NCI-H82 treated with DMSO at 0.1 percent for 48 hours (cell line): ENCODE data around the gene HMCN1.

Experiments
- DNase-seq: peaks from one replicate; lab custom pipeline; 2025; ENCODE audit not compliant: unreplicated experiment; lab: John Stamatoyannopoulos, UW

HMCN1 gene

DNA sequence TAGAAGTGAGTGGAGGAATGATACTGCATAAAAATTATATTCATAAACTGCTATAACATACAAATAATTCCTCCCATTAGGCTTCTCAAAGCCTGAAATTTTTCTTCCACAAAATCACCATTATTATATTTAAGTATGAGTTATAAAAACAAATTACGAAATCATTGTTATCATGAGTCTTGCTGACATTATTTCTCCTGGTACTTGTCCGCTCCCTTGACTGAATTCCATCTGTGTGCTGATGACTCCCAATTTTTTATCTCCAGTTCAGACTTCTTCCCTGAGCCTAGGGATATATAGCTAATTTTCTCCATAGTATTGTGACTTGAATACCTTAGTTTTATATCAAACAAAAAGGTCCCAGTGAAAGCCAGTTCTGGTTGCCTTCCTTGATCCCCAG lies 268.2 kb downstream of the HMCN1 start:
- DNase-seq, result no peak

- no peak for DNase-seq
These were observed 275.0 kb downstream of the HMCN1 start for GRCh38 chr1:186009039-186009737.

- no peak for DNase-seq
These were observed 280.3 kb downstream of the HMCN1 start for GRCh38 chr1:186014370-186015037.

DNA sequence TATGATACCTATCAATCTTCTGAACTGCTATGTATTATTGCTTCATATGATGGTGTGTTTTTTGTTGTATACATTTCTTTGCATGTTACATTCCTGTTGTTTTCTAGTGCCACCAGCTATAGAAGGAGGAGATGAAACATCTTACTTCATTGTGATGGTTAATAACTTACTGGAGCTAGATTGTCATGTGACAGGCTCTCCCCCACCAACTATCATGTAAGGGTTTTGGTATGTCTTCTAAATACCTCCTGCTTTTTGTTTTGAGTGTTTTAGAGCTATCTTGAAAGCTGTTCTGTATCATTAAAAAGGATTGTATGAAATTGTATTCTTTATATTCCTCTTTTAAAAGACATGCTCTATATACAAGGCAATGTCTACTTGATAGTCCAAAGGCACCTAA lies 282.7 kb downstream of the HMCN1 start:
- no peak for DNase-seq

DNA sequence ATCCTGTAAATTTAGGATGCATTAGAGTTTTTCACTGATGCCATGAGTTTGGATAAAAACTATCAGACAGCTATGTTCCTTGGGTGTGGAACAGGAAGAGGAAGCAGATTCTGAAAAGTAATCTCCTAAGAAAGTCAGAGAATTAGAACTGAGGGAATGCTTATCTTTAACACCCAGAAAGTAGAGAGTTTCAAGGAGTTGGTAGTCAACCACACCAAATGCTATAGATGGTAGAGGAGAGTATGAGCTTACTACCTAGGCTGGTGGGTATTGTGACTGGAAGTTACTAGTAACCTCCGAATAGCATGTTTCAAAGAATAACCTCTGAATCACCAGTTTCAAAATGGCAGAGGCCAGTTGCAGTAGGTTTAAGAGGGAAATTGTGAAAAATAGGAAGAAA lies 288.0 kb downstream of the HMCN1 start:
- no peak for DNase-seq

- no peak for DNase-seq
These were observed 292.8 kb downstream of the HMCN1 start for GRCh38 chr1:186026946-186027345.

DNA sequence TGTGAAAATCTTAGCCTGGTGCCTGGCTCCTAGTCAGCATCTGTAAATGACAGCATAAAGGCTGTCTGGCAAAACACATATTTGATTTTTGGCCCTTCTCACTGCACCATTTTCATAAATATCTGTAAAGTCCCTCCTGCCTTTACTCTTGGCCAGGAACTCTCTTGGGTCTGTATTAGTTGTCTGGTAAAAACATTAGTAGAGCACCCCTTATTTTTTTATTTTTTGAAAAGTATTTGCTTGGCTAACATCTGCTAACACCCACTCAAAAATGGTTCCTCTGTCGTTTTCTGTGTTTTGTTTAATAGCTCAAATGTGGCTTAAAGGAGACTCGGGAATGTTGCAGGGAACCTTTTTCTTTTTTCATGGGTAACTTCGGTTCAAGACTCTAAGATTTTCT lies 293.4 kb downstream of the HMCN1 start:
- DNase-seq, result no peak

- DNase-seq, result no peak
These were observed 296.3 kb downstream of the HMCN1 start for GRCh38 chr1:186030453-186030852.

DNA sequence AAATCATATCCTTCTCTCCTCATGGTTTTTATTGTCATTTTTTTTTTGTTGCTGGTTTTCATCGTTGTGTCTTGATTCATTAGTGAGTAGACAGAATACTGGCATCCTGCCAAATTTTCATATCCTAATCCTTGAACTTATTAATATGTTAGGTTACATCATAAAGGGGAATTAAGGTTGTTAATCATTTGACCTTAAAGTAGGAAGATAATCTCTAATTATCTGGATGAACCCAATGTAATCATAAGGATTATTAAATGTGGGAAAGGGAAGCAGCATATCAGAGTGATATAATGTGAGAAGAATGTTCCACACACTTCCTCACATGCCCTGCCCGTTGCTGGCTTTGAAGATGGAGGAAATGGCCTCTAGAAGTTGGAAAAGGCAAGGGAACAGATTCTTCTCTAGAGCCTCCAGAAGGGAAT lies 299.7 kb downstream of the HMCN1 start:
- DNase-seq, result no peak

DNA sequence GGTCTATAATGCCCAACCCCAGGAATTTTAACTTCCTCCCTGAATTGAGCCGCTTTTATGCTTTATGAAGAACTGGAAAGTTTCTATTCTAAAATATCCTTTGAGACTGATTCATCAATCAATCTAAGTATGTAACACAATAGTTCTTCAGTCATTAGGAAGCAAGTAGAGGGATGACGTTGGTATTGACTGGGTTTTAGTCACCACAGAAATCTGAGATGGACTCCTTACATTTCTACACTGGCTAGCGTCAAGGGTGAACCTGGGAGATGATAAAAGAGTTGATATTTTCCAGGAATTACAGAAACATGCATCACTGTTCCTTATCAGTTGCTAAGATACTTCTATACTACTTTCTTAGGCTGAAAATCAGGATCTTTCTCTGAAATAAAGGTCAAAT lies 308.0 kb downstream of the HMCN1 start:
- DNase-seq, result no peak

GRCh38 chr1:186043296-186043695 lies 309.1 kb downstream of the HMCN1 start:
- no peak for DNase-seq

- DNase-seq, result no peak
These were observed 310.0 kb downstream of the HMCN1 start for GRCh38 chr1:186044079-186044685.

- no peak for DNase-seq
These were observed 312.4 kb downstream of the HMCN1 start for GRCh38 chr1:186046437-186047211.

DNA sequence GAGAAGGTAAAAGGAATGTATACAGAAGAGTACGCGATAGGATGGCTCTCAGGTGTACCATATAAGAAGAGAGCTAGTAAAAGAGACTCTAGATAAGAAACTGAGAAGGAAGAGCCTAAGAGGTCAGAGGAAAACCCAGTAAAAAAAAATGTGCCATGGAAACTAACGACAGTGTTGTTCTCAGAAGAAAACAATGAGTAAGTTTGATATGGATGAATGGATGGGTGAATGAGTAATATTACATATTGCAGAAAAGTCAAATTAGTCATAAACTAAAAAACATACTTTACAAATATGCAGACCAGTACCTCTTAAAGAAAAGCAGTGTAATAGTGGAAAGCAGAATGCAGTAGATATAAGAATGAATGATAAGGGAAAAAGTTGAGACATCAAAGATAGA lies 316.2 kb downstream of the HMCN1 start:
- DNase-seq, result no peak

DNA sequence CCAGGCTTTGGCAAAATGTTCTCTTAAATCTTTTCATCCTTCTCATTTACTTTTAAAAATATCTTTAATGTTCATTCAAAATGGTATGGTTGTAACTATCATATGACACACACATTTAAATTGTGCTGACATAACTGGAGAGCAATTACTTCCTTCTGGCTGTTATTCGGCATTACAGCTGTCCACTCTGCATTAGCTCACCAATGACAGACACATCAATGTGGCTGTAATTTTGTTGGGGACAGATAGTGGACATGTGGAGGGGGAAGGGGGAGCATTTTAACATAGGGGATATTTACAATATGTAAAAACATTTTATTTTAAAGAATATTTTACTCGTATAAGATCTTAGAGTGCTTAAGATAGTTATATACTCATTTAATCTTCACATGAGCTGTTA lies 319.8 kb downstream of the HMCN1 start:
- no peak for DNase-seq

- no peak for DNase-seq
These were observed 320.7 kb downstream of the HMCN1 start for GRCh38 chr1:186054932-186055331.

- no peak for DNase-seq
These were observed 321.7 kb downstream of the HMCN1 start for GRCh38 chr1:186055846-186056245.

GRCh38 chr1:186057086-186057485 lies 322.9 kb downstream of the HMCN1 start:
- no peak for DNase-seq

GRCh38 chr1:186059311-186059710 lies 325.1 kb downstream of the HMCN1 start:
- DNase-seq, result no peak

DNA sequence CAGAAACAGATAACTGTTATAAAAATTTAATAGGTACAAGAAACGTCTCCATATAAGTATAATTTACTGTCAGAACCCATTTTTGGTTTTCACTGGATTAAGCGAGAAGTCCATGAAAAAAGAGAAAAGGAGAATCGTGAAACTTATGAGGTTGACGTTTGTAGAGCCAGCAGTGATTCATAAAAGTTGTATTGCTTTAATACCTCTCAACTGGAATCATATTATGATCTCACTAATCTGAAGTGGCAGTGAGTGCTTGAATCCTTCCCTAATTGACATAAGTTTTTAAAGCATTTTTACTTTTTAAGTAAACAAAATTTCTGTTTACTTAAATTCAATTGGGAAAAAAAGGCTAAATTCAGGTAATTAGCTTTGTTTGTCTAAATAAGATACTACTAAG lies 325.6 kb downstream of the HMCN1 start:
- no peak for DNase-seq

GRCh38 chr1:186060226-186060625 lies 326.0 kb downstream of the HMCN1 start:
- DNase-seq, result no peak
